NCI-H2196 treated with DMSO at 0.1 percent for 48 hours (cell line): ENCODE data around the gene HOXD9.

Source experiments
- DNase-seq: peaks from one replicate; lab custom pipeline; 2025; ENCODE audit not compliant: unreplicated experiment; lab: John Stamatoyannopoulos, UW

Gene HOXD9

GRCh38 chr2:176085861-176086771 lies 36.4 kb upstream of the HOXD9 start:
- peak; percentile 65 for DNase-seq

GRCh38 chr2:176087330-176088047 lies 35.0 kb upstream of the HOXD9 start:
- DNase-seq = no peak

GRCh38 chr2:176088048-176088936 lies 34.2 kb upstream of the HOXD9 start:
- DNase-seq = peak; percentile 40

- no peak for DNase-seq
Measured at GRCh38 chr2:176088937-176089842, 33.3 kb upstream of the HOXD9 start.

DNA sequence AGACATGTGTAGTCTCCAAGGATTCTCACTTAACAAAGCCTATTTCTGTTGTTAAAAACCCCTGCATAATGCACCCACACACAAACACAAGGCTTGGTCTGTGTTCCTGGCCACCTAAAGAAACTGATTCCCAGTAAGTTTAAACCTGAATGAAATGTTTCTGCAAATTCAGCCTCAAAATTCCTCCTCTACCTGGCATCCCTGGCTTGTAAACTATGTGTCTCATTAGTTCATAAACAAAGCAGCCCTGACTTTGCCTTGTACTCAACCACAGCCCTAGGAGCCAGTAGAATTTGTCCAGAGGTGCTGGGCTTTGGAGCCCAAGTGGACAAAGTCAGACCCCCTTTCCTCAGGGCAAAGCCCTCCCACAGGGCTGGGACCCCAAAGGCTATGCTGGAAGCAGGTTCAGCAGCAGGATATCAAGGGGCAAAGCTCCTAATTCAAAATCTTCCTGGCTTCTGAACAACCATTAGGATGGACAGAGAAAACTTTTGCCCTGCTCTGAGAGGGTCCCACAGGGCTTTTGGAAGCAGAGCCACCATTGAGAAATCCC lies 32.6 kb upstream of the HOXD9 start:
- no peak for DNase-seq

GRCh38 chr2:176090862-176091261 lies 31.7 kb upstream of the HOXD9 start:
- DNase-seq = no peak

DNA sequence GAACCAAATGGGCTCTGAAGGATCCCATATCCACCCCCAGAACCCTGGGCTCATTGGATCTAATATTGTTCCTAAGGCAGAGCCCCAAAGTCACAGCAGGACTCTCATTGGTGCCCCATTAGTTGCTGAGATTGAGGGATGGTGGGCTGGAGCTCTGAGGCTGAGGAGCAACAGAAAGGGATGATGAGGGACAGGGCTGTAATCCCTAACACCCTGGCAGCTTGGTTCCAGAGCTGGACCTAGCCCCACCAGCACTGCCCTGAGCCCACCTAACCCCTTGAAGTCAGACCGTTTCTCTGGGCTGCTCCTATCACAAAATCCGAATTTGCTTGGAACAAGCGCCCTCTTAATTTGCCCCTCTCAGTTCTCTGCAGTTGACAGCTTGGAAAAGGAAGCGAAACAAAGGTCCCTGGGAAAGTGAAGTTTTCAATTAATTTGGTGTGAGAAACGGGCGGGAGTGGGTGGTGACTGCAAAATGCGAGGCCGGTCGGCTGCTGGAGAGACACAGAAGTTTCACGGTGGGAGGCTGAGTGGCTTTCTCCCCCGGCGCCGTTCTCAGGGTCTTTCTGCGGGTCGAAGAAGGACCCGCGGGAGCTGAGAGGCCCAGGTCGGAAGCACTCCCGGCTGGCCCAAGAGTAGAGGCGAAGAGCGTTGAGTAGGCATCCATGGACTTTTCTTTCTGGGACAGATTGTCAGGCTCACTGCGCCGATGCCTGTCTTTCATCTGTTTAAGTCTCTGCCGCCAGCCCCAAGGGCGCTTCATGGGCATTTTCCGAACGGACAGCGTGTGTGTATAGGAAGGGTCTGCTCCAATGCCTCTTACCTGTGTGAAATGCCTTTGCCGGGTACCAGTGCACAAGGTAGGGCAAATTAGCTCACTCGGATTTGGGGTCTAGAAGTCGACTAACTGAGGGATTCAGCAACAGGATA lies 30.9 kb upstream of the HOXD9 start:
- DNase-seq = no peak

GRCh38 chr2:176092270-176093144 lies 30.0 kb upstream of the HOXD9 start, which contains the start of gene HOXD13:
Gene HOXD13 (plus strand): TSS chr2:176092721. CDS start chr2:176092891, 170 bp downstream.
- DNase-seq = peak; percentile 41

DNA sequence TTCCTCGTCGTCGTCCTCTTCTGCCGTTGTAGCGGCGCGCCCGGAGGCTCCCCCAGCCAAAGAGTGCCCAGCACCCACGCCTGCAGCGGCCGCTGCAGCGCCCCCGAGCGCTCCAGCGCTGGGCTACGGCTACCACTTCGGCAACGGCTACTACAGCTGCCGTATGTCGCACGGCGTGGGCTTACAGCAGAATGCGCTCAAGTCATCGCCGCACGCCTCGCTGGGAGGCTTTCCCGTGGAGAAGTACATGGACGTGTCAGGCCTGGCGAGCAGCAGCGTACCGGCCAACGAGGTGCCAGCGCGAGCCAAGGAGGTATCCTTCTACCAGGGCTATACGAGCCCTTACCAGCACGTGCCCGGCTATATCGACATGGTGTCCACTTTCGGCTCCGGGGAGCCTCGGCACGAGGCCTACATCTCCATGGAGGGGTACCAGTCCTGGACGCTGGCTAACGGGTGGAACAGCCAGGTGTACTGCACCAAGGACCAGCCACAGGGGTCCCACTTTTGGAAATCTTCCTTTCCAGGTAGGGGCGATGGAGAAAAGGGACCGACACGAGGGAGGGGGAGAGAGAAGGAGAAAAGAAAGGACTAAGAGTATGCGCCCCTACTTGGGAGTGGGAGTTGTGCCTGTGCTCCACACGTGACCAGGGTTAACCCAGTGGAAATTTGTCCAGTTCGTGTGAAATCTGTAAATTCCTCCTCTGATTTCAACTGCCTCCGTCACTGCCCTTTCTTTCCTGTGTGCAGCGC lies 29.2 kb upstream of the HOXD9 start:
- DNase-seq = no peak

DNA sequence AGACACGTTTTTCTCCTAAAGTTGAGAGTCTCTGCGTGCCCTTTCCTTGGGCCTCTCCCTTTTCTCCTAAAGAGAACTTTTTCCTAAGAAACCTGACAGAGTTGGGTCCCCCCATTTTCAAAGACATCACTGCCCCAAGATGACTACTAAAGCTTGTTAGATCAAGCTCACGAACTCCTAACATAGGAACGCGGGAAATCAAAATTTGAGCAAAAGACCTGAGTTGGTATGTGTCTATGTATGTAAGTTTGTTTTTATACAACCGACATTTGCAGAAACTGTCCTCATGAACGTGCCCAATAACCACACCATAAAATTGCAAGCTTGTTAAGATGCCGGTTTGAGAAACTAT lies 28.6 kb upstream of the HOXD9 start:
- DNase-seq = no peak

- DNase-seq = no peak
Measured at GRCh38 chr2:176094349-176094748, 28.2 kb upstream of the HOXD9 start.

GRCh38 chr2:176095421-176095820 lies 27.1 kb upstream of the HOXD9 start:
- no peak for DNase-seq

- DNase-seq = peak; percentile 6
Measured at GRCh38 chr2:176096243-176096985, 26.1 kb upstream of the HOXD9 start.

- DNase-seq = peak; percentile 80
Measured at GRCh38 chr2:176096986-176097819, 25.3 kb upstream of the HOXD9 start.

- DNase-seq = no peak
Measured at GRCh38 chr2:176097820-176098365, 24.6 kb upstream of the HOXD9 start.
